OCI-LY1 (cell line): ENCODE results near the gene DTNBP1.

Source experiments
- H2AFZ ChIP-seq: fragments of 200-600 bp; sonication (generic), shearing (Covaris generic); 2 replicates; pipeline ENCODE4 v1.6.0; 2014; ENCODE audit warnings: antibody characterized with exemption, mild to moderate bottlenecking, low read length
- H3F3A ChIP-seq: fragments of 200-600 bp; sonication (generic), shearing (Covaris generic); 2 replicates; pipeline ENCODE4 v1.6.0; 2014; ENCODE audit warnings: mild to moderate bottlenecking, antibody characterized with exemption, low read length, moderate library complexity; ENCODE audit not compliant: insufficient read depth
- H3K27ac ChIP-seq: fragments of 200-600 bp; sonication (generic); 2 replicates; pipeline ENCODE4 v1.5.1; 2014; ENCODE audit warnings: low read length, mixed run types, mild to moderate bottlenecking, low read depth; ENCODE audit not compliant: poor library complexity, severe bottlenecking
- H3K27me3 ChIP-seq: fragments of 200-600 bp; sonication (generic); 2 replicates; pipeline ENCODE4 v1.6.0; 2014; ENCODE audit warnings: antibody characterized with exemption, mild to moderate bottlenecking, low read length, moderate library complexity; ENCODE audit not compliant: insufficient read depth
- H3K36me3 ChIP-seq: fragments of 200-600 bp; sonication (generic); 2 replicates; pipeline ENCODE4 v1.6.1; 2014; ENCODE audit warnings: mild to moderate bottlenecking, antibody characterized with exemption, low read length, moderate library complexity, mixed read lengths; ENCODE audit not compliant: insufficient read depth
- H3K4me1 ChIP-seq: fragments of 200-600 bp; sonication (generic); 2 replicates; pipeline ENCODE4 v1.5.1; 2014; ENCODE audit warnings: mild to moderate bottlenecking, low read length, moderate library complexity; ENCODE audit not compliant: insufficient read depth, severe bottlenecking
- H3K4me2 ChIP-seq: fragments of 200-600 bp; sonication (generic), shearing (Covaris generic); 2 replicates; pipeline ENCODE4 v1.6.1; 2014; ENCODE audit warnings: low read length
- H3K4me3 ChIP-seq: fragments of 200-600 bp; sonication (generic); 2 replicates; pipeline ENCODE4 v1.5.1; 2014; ENCODE audit warnings: low read length, low read depth, mild to moderate bottlenecking, mixed read lengths; ENCODE audit not compliant: poor library complexity, severe bottlenecking
- H3K79me2 ChIP-seq: fragments of 200-600 bp; shearing (Covaris generic); 2 replicates; pipeline ENCODE4 v1.6.1; 2016; ENCODE audit warnings: mixed run types, low read length, mixed read lengths; ENCODE audit not compliant: insufficient read depth
- H3K9ac ChIP-seq: fragments of 200-600 bp; sonication (generic), shearing (Covaris generic); 2 replicates; pipeline ENCODE4 v1.6.1; 2014; ENCODE audit warnings: mild to moderate bottlenecking, low read length, mixed read lengths
- H3K9me2 ChIP-seq: fragments of 200-600 bp; sonication (generic), shearing (Covaris generic); 2 replicates; pipeline ENCODE4 v1.6.1; 2014; ENCODE audit warnings: low read depth, mild to moderate bottlenecking, low read length, mixed read lengths
- H3K9me3 ChIP-seq: fragments of 200-600 bp; shearing (Covaris generic); 2 replicates; pipeline ENCODE4 v1.6.1; 2014; ENCODE audit warnings: low read length, mixed read lengths
- H4K20me1 ChIP-seq: fragments of 200-600 bp; sonication (generic), shearing (Covaris generic); 2 replicates; pipeline ENCODE4 v1.6.0; 2016; ENCODE audit warnings: mild to moderate bottlenecking, low read length; ENCODE audit not compliant: insufficient read depth
- EZH2 ChIP-seq: fragments of 200-600 bp; sonication (generic), shearing (Covaris generic); IDR thresholded peaks from 2 replicates; pipeline ENCODE4 v1.8.0; 2017; ENCODE audit warnings: borderline replicate concordance, mixed run types, mild to moderate bottlenecking, antibody characterized with exemption, low read length, moderate library complexity, mixed read lengths
- TF ChIP-seq, protein P1 (sequence below): fragments of 200-600 bp; sonication (generic), shearing (Covaris generic); IDR thresholded peaks from 2 replicates; pipeline ENCODE4 v1.5.1; 2017; ENCODE audit warnings: mild to moderate bottlenecking, antibody characterized with exemption, low read length, moderate library complexity, mixed read lengths

Gene DTNBP1

DNA sequence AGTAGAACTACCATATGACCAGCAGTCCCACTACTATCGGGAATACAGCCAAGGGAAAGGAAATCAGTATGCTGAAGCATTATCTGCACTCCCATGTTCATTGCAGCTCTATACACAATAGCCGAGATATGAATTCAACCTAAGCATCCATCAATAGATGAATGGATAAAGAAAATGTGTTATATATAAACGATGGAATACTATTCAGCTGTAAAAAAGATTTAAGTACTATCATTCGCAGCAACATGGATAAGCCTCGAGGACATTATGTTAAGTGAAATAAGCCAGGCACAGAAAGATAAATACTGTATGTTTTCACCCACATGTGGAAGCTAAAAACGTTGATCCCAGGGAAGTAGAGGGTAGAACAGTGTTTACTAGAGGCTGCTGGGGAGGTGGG is 44.1 kb downstream of the DTNBP1 start:
- Histone ChIP-seq H3K9me2 (no peaks in the 10 kb centered on the region), H3K4me3 (no peak overlapping the region), H3K79me2 (peaks cover 18% of the 10 kb centered on the region), H3K4me2 (no peak overlapping the region), H3K27me3 (no peaks in the 10 kb centered on the region), H3K27ac (no peak overlapping the region), H2AFZ (no peak overlapping the region), H4K20me1 (no peaks in the 10 kb centered on the region), H3K9ac (no peak overlapping the region), H3K36me3 (peaks cover 23% of the 10 kb centered on the region), H3F3A (no peaks in the 10 kb centered on the region), H3K9me3 (no peaks in the 10 kb centered on the region), H3K4me1 (peaks cover 19% of the 10 kb centered on the region)
- TF ChIP-seq EZH2: no peak
- TF ChIP-seq, protein P1, sequence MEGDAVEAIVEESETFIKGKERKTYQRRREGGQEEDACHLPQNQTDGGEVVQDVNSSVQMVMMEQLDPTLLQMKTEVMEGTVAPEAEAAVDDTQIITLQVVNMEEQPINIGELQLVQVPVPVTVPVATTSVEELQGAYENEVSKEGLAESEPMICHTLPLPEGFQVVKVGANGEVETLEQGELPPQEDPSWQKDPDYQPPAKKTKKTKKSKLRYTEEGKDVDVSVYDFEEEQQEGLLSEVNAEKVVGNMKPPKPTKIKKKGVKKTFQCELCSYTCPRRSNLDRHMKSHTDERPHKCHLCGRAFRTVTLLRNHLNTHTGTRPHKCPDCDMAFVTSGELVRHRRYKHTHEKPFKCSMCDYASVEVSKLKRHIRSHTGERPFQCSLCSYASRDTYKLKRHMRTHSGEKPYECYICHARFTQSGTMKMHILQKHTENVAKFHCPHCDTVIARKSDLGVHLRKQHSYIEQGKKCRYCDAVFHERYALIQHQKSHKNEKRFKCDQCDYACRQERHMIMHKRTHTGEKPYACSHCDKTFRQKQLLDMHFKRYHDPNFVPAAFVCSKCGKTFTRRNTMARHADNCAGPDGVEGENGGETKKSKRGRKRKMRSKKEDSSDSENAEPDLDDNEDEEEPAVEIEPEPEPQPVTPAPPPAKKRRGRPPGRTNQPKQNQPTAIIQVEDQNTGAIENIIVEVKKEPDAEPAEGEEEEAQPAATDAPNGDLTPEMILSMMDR: no peak

DNA sequence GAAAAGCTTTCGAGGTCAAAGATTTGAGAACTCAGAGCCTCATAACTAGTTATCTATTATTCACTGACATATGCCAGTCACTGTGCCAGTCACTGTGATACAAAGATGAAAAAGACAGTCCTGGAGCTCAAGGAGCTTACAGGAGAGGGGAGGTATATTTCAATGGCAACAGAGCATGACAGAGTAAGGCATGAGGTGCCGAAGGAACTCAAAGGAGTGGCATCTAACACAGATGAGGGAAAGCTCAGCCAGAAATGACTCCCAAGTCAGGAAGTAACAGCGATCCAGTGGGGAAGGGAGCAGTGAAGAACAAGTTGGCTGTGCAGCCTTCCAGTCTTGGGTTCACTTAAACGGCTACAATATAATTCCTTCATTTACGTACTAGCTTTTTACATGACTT is 46.6 kb downstream of the DTNBP1 start:
- Histone ChIP-seq H3K4me3 (no peak overlapping the region), H2AFZ (no peak overlapping the region), H3K27me3 (no peaks in the 10 kb centered on the region), H3K36me3 (peaks cover 35% of the 10 kb centered on the region), H3K79me2 (peaks cover 14% of the 10 kb centered on the region), H3K27ac (no peak overlapping the region), H3K4me2 (no peak overlapping the region), H3F3A (no peaks in the 10 kb centered on the region), H3K9me2 (no peaks in the 10 kb centered on the region), H4K20me1 (no peaks in the 10 kb centered on the region), H3K4me1 (peaks cover 9% of the 10 kb centered on the region), H3K9me3 (no peaks in the 10 kb centered on the region), H3K9ac (no peak overlapping the region)
- no peak for TF ChIP-seq EZH2

DNA sequence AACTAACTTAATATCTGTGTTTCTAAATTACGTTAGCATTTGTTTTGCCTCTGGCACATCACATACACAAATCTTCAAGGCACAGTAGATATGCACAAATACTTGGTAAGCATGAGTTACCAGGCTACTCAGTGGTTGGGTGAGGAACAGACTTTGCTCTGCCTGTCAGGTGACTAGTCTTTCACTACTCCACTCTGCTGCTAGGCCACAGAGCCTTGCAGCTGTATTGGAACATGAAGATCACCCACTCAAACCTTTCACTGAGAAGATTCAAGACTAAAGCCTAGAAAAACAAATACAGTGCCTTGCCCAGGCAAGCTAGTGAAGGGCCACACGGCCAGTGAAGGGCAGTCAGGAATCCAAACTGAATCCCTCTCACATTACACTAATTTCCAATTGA is 47.0 kb downstream of the DTNBP1 start:
- Histone ChIP-seq H3K4me1 (peaks cover 6% of the 10 kb centered on the region), H3K4me2 (no peak overlapping the region), H3K9me3 (no peaks in the 10 kb centered on the region), H3K9me2 (no peaks in the 10 kb centered on the region), H3K4me3 (no peak overlapping the region), H2AFZ (no peak overlapping the region), H3K79me2 (peaks cover 14% of the 10 kb centered on the region), H4K20me1 (no peaks in the 10 kb centered on the region), H3K36me3 (peaks cover 40% of the 10 kb centered on the region), H3K9ac (no peak overlapping the region), H3K27me3 (no peaks in the 10 kb centered on the region), H3F3A (no peaks in the 10 kb centered on the region), H3K27ac (no peak overlapping the region)
- TF ChIP-seq, protein P1: no peak
- no peak for TF ChIP-seq EZH2

DNA sequence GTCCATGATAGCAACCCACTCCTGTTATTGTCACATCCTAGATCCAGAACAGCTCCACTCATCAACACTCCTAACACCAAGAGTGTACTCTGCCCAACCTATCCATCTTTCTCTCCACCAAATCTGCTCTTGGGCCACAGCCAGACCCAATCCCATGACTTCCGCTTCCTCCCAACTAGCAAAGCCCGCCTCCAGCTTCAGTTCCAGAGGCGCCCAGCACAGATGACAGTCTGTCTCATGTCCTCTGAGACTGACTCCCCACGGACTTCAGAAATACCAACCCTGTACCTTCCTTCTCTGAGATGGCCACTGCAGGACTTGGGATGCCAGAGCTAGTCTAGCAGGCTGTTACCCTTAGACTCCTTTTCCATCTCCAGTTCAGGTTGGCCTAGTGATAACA is 48.6 kb downstream of the DTNBP1 start:
- Histone ChIP-seq H3K9me2 (no peaks in the 10 kb centered on the region), H3K79me2 (peaks cover 14% of the 10 kb centered on the region), H2AFZ (no peak overlapping the region), H4K20me1 (no peaks in the 10 kb centered on the region), H3K36me3 (peaks cover 52% of the 10 kb centered on the region), H3K27me3 (no peaks in the 10 kb centered on the region), H3K27ac (no peak overlapping the region), H3K4me1 (peaks cover 6% of the 10 kb centered on the region), H3K9me3 (no peaks in the 10 kb centered on the region), H3K4me3 (no peak overlapping the region), H3K4me2 (no peak overlapping the region), H3F3A (no peaks in the 10 kb centered on the region), H3K9ac (no peak overlapping the region)
- TF ChIP-seq, protein P1: no peak
- TF ChIP-seq EZH2: no peak
